Spleen (tissue), 11 donors: ENCODE results near the gene PACSIN3. TPM values are rescaled to one million over a fixed set of nuclear protein-coding genes. Genes with fewer than 3 reads are reported as not detected.
"Not testable (repeated sequence)": the region's sequence is repeated elsewhere in the genome, so short reads cannot be mapped to it uniquely, and the experiment has no call there.

Source experiments
- DNase-seq: peaks from one replicate; pipeline ENCODE4 v3.0.0-alpha.2; 2020
- H3K27ac ChIP-seq, 8 donors: fragments of 200-600 bp; sonication (generic) in 7 of 8; 1 replicate in 4 of 8; 2 replicates in 4 of 8; pipeline versions ENCODE4 v1.5.0 to v1.8.0; 2016 to 2021; ENCODE audit warnings: inconsistent platforms in 4 of 8, mild to moderate bottlenecking in 4 of 8, moderate library complexity in 1 of 8
- H3K27me3 ChIP-seq, 7 donors: fragments of 200-600 bp; sonication (generic) in 6 of 7; replicated peaks in 1 of 7; 1 replicate in 4 of 7; 2 replicates in 3 of 7; pipeline versions ENCODE4 v1.5.0 to v1.8.0; 2016 to 2021; ENCODE audit warnings: inconsistent platforms in 3 of 7, mild to moderate bottlenecking in 1 of 7
- H3K36me3 ChIP-seq, 6 donors: fragments of 200-600 bp; sonication (generic) in 5 of 6; 1 replicate in 4 of 6; 2 replicates in 2 of 6; pipeline versions ENCODE4 v1.5.0 to v1.8.0; 2016 to 2021; ENCODE audit warnings: inconsistent platforms in 2 of 6
- H3K4me1 ChIP-seq, 6 donors: fragments of 200-600 bp; sonication (generic) in 5 of 6; 1 replicate in 3 of 6; 2 replicates in 3 of 6; pipeline versions ENCODE4 v1.5.0 to v1.8.0; 2016 to 2021; ENCODE audit warnings: inconsistent platforms in 3 of 6
- H3K4me3 ChIP-seq, 8 donors: fragments of 200-600 bp; sonication (generic) in 7 of 8; 1 replicate in 4 of 8; 2 replicates in 4 of 8; pipeline versions ENCODE4 v1.5.0 to v1.8.0; 2016 to 2021; ENCODE audit warnings: inconsistent platforms in 4 of 8, mild to moderate bottlenecking in 4 of 8, moderate library complexity in 2 of 8
- H3K9me3 ChIP-seq, 8 donors: fragments of 200-600 bp; sonication (generic) in 7 of 8; 1 replicate in 4 of 8; 2 replicates in 4 of 8; pipeline versions ENCODE4 v1.5.0 to v1.8.0; 2016 to 2021; ENCODE audit warnings: inconsistent platforms in 4 of 8
- CTCF ChIP-seq, 11 experiments: fragments of 200-600 bp in 7 of 11; fragments of 450-650 bp in 4 of 11; sonication (generic) in 4 of 11; IDR thresholded peaks in 8 of 11; conservative IDR thresholded peaks in 3 of 11; 1 replicate in 7 of 11; 2 replicates in 4 of 11; pipeline versions ENCODE4 v1.4.0 to v1.8.0; 2016 to 2021; ENCODE audit warnings: antibody characterized with exemption in 11 of 11, inconsistent platforms in 4 of 11, mild to moderate bottlenecking in 1 of 11
- POLR2A ChIP-seq, 3 donors: fragments of 450-650 bp; IDR thresholded peaks; one replicate each; pipeline ENCODE4 v1.5.1; 2017; ENCODE audit warnings: antibody characterized with exemption in 3 of 3, mild to moderate bottlenecking in 1 of 3
- POLR2AphosphoS5 ChIP-seq, 3 donors: sonication (generic); formaldehyde crosslinking; IDR thresholded peaks; one replicate each; pipeline ENCODE4 v1.5.1; 2017; ENCODE audit warnings: antibody characterized with exemption in 3 of 3
- WGBS, 5 donors: extraction: QIAGEN DNeasy Blood & Tissue Kit in 3 of 5; methylation state at CpG; one replicate each; pipeline versions ENCODE4 v1.1.5 to v1.1.7; 2013 to 2018; 5-methylcytosine and 5-hydroxymethylcytosine counted together
- intact Hi-C: fragments of 100-400 bp; cut with DNase I; formaldehyde crosslinking; loops from one replicate; pipeline ENCODE4 v1.15.0; 2023; ENCODE audit warnings: low total_unique reads
- polyA plus RNA-seq, 3 donors: library from polyadenylated mRNA; stranded (reverse); fragments of 200-250 nt; gene quantifications; one replicate each; pipeline ENCODE4 v1.2.1, GENCODE V29; 2013
- total RNA-seq, 7 donors: library from RNA; depleted of rRNA in 3 of 7; stranded (reverse); fragments of >200 nt in 3 of 7; fragmentation: NEBNext Ultra II Directional in 4 of 7; extraction: Animal tissue kit (Norgen Biotek cat#: 25700) in 4 of 7; gene quantifications; one replicate each; pipeline versions ENCODE4 v1.1.0 to v1.2.1, GENCODE V29; 2016 to 2021
- donor health status: healthy with polysubstance abuse.
- donor health status: DM: no; HTN: no; CAD: no; lungs with moderate emphysema.
- donor health status: DM: no; HTN: no; CAD: no.
- donor health status: Bipolar disorder and iron deficiency.
- donor health status: healthy.
- donor health status: DM: no; HTN: no; CAD: no.
- donor health status: DM: yes; HTN: yes; CAD: no.

PACSIN3 gene
- total and polyA plus RNA-seq, 10 donors, result 1.2 to 13.0 (median 3.1) TPM

GRCh38 chr11:47201015-47201414 is 14.8 kb upstream of the PACSIN3 start:
- H3K4me3 ChIP-seq, result no peak overlapping the region
- intact Hi-C loops, result no loop called here
- TF ChIP-seq POLR2A (IDR thresholded peaks at IDR 0.05) (no peak), POLR2AphosphoS5 (IDR thresholded peaks at IDR 0.05) (no peak), CTCF (IDR thresholded peaks at IDR 0.05 in 8 of 11, conservative IDR thresholded peaks at IDR 0.05 in 3 of 11) (no peak)
- peaks cover 0 to 4% (median 0%) of the 10 kb centered on the region in 7 donors for H3K27me3 ChIP-seq
- DNase-seq, result no peak
- H3K4me1 ChIP-seq, result no peaks in the 10 kb centered on the region
- no peaks in the 10 kb centered on the region for H3K36me3 ChIP-seq
- H3K27ac ChIP-seq, result no peak overlapping the region
- 80 to 86% (median 81%) methylated on average over 4 of the region's 4 CpGs for WGBS, 5 donors
- no peaks in the 10 kb centered on the region for H3K9me3 ChIP-seq

GRCh38 chr11:47198161-47198560 is 11.9 kb upstream of the PACSIN3 start:
- H3K9me3 ChIP-seq, H3K27me3 ChIP-seq, H3K27ac ChIP-seq, H3K4me3 ChIP-seq, H3K4me1 ChIP-seq, DNase-seq, H3K36me3 ChIP-seq, intact Hi-C loops: not testable (repeated sequence)
- WGBS, 5 donors, result 90 to 94% (median 93%) methylated on average over 9 of the region's 9 CpGs

- intact Hi-C loops, result no loop called here
- Histone ChIP-seq H3K27me3 (peaks cover 0 to 21% (median 13%) of the 10 kb centered on the region in 7 donors), H3K36me3 (no peaks in the 10 kb centered on the region), H3K4me3 (no peak overlapping the region), H3K27ac (no peak overlapping the region), H3K4me1 (peaks cover under 1 to 9% (median 6%) of the 10 kb centered on the region in 6 donors), H3K9me3 (no peaks in the 10 kb centered on the region)
- TF ChIP-seq POLR2A (IDR thresholded peaks at IDR 0.05) (no peak), POLR2AphosphoS5 (IDR thresholded peaks at IDR 0.05) (no peak), CTCF (IDR thresholded peaks at IDR 0.05 in 8 of 11, conservative IDR thresholded peaks at IDR 0.05 in 3 of 11) (no peak)
- 82 to 95% (median 87%) methylated on average over 4 of the region's 4 CpGs for WGBS, 5 donors
- DNase-seq, result no peak
Observed at GRCh38 chr11:47192111-47192510, 5.9 kb upstream of the PACSIN3 start.

- H3K36me3 ChIP-seq, H3K9me3 ChIP-seq, H3K27ac ChIP-seq, H3K4me3 ChIP-seq, intact Hi-C loops, DNase-seq: not testable (repeated sequence)
- Histone ChIP-seq H3K4me1 (peaks cover 8 to 18% (median 14%) of the 10 kb centered on the region in 6 donors), H3K27me3 (peaks cover 0 to 31% (median 19%) of the 10 kb centered on the region in 7 donors)
- 85 to 93% (median 87%) methylated on average over 10 of the region's 10 CpGs for WGBS, 5 donors
Observed at GRCh38 chr11:47191137-47191536, 4.9 kb upstream of the PACSIN3 start.

- Histone ChIP-seq H3K4me1 (peaks cover 14 to 36% (median 29%) of the 10 kb centered on the region in 6 donors), H3K4me3 (no peak overlapping the region), H3K27me3 (peaks cover 0 to 50% (median 34%) of the 10 kb centered on the region in 7 donors), H3K27ac (no peak overlapping the region), H3K9me3 (no peaks in the 10 kb centered on the region), H3K36me3 (no peaks in the 10 kb centered on the region)
- intact Hi-C loops, result no loop called here
- TF ChIP-seq CTCF (IDR thresholded peaks at IDR 0.05 in 8 of 11, conservative IDR thresholded peaks at IDR 0.05 in 3 of 11) (no peak), POLR2AphosphoS5 (IDR thresholded peaks at IDR 0.05) (no peak), POLR2A (IDR thresholded peaks at IDR 0.05) (no peak)
- no peak for DNase-seq
- WGBS, 5 donors, result 69 to 87% (median 79%) methylated on average over 11 of the region's 11 CpGs
Observed at GRCh38 chr11:47189100-47189834, 3.0 kb upstream of the PACSIN3 start.
